GM21360 (cell line): ENCODE measurements around the gene CDK5.
A peak's percentile ranks its signal among the peaks of the same experiment; 100 is the strongest.

Experiments
- ATAC-seq: cut with Tn5 transposase; IDR thresholded peaks from one replicate; pipeline ENCODE4 v1.9.1; 2021; ENCODE audit warnings: mild to moderate bottlenecking, moderate library complexity; ENCODE audit not compliant: unreplicated experiment

Gene CDK5

DNA sequence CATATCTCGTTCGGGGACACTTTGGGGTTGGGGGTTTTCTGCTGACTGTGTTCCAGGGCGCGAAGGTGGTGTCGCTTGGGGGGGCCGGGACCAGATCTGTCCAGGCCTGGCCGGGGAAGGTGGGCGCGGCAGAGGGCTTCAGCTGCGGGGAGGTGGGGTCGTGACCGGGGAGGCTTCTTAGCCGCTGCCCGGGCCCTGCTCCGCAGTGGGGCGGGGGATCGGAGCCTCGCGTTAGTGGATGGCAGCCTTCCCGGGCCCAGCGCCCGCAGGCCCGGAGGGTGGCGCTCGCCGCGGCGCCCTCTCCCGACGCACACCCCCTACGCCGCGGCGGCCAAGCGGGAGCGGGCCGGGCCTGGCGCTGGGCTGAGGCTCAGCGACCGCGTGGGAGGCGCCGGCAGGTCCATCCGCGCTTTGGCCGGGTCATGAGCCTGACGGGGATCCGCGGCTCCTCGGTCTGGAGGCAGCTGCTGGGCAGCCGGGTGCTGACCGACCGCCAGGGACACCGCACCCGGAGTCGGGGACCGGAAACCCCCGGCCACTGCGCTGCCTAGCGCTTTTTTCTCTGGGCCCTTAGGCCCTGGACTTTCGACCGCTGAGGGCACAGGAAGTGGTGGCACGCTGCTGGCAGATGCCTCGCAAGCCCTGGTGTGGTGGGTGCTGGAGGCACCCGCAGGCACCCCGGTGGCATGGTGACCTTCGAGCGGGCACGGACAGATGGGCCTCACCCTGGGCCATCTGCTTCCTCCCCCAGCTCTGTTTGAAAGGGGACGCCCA lies 29.7 kb upstream of the CDK5 start:
- ATAC-seq = no peak

DNA sequence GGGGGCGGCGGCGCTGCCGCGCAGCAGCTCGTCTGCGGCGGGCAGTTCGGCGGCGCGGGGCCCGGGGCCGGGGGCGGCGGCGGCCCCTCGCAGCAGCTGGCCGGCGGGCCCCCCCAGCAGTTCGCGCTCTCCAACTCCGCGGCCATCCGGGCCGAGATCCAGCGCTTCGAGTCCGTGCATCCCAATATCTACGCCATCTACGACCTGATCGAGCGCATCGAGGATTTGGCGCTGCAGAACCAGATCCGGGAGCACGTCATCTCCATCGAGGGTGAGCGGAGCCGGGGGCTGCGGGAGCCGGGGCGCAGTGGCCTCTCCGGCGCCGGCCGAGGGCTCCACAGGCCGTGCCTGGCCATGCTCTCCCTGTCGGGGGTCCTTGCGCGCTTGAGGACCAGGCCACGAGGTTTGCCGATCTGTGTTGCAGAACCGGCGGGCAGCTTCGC lies 29.1 kb upstream of the CDK5 start:
- ATAC-seq = no peak

DNA sequence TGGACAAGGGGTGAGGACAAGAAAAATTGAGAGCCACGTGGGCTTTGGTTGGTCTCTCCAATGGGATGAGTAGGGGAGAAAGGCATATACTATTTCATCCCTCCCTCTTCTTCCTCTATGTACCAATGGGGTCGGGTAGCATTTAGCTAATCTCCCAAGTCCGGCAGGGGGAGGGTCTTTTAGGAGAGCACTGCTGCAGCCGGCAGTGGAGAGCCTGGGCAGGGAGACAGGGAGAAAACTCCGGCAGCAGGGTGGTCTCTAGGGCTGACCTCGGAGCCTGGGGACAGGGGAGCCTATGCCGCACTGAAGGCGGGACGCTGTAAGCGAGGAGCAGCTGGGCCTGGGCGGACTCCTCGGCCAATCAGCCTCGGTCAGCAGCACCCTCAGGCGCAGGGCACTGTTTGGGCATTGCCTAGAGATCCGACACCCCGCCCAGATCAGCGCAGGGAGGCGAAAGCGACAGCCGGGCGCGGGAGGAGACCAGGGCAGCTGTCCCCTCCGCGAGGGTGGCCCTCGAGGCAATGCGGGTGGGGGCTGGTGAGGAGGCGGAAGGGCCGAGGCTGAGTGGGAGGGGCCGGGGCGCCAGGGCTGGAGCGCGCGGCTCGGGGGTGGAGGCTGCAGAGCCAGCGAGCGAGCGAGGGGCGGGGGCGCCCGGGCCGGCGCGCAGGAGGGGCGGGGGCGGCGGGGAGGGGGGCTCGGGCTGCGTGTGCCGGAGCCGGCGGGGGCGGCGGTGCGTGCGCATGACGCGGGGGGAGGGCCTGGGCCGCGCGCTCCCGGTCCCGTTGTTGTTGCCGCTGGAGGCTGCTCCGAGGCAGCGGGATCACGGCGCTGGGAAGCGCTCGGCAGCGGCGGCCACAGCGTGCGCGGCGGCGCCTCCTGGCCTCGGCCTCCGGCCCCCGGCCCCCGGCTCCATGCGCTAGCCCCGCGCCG lies 28.3 kb upstream of the CDK5 start, which contains the start of gene AGAP3:
Gene AGAP3 (plus strand): TSS at position 785 of the 930 bp plus-strand sequence. CDS start 267 bp downstream, outside the sequence.
- ATAC-seq = peak; percentile 33

DNA sequence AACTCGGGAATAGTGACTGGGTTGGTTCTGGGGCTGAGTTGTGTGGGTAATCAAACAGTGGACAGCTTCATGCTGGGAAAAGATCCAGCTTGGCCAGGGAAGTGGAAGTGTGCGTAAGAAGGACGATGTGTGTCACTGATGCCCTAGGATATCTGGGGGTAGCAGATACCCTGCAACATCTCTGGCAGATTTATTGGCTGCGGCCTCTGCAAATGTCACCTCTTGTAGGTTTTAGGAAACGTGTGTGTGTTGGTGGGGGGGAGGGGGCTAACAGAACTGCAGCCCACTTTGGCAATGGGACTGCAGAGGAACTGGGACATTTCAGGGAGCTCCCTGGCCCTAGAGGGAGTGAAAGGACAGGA lies 27.6 kb upstream of the CDK5 start:
- no peak for ATAC-seq

DNA sequence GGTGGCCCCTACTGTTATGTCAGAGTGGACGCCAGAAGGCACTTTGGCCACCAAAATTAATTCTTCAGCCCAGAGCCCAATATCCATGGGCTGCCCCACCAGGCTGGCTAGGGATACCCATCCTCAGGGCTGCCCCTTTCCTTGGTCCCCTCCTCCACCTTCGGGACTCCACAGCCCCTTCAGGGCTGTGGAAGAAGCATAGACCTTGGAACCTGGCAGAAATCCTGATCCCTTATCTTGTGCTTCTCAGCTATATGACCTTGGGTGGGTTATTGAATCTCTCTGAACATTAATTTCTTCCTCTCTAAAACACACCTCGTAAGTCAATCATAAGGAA lies 26.1 kb upstream of the CDK5 start:
- no peak for ATAC-seq

DNA sequence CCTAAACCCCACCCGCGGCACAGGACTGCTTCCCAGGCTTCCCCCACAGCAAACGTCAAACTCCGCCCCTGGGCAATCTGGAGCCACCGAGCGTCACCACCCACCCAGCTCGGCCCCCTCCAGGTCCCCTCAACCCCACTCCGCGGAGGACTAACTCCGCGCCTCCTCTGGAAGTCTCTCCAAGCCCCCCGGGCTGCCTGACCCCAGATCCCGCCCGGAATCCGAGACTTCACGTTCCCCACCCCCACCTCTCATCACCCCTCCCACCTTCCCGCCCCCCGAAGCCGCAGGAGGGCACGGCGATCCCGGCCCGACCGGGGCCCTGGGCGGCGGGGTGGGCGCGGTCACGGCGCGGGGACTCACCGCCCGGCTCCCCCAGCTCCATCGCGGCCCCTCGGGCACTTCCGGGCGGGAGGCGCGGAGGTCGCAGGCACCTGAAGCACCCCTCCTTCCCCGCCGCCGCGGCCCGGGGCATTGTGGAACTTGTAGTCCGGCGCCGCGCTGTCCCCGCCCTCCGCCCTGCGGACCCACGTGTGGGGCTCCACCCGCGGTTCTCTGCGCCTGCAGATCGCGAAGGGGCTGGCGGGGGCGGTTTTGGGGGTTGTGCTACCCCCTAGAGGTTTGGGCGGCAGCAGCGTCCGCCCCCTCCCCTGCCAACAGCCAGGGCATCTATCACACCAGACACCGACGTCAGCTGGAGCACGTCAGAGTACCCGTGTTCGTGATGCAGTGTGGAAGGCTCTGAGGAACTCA lies 25.6 kb upstream of the CDK5 start, which contains the start of gene TMUB1:
Gene TMUB1 (minus strand): TSS at position 423 of the 753 bp plus-strand sequence. CDS start 930 bp downstream, outside the sequence.
- peak; percentile 40 for ATAC-seq

DNA sequence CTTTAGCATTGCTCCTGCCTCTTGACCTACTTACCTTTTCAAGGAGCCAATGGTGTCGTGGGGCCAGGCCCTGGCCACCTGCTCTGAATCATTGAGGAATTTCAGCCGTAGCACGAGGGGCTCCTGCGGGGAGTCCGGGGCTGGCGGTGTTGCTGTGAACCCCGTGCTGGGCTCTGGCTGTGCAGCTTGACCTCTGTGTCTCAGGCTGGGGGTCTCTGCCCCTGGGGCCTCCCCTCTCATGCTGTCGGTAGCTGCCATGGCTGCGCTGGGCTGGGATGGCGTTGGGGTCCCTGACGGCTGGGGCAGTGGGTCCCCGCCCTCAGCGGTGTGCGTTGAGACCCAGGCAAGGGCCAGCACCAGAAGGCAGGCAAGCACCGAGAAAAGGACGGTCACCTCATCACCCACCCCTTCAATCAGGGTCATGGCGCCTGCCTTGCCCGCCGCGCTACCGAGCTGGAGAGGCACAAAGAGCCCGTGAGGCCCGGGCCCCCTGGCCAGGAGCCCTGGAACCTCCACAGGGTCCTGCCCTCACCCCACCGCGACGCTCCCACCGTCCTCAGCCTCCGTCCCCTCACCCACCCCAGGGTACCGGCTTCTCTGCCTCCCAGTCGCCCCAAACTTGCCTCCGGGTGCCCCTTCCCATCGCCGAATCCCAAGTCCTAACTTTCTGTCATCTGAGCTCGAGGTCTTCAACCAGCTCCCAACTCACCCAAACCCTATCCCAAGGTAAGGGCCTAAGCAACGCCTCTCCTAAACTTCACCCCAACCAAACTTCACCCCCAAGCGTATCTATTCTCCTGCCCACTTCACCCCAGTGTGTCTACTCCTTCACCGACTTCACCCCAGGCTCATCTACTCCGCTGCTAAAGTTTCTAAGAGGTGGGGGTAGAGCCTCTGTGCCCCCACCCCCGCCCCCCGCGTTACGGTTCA lies 24.7 kb upstream of the CDK5 start:
- ATAC-seq = no peak

DNA sequence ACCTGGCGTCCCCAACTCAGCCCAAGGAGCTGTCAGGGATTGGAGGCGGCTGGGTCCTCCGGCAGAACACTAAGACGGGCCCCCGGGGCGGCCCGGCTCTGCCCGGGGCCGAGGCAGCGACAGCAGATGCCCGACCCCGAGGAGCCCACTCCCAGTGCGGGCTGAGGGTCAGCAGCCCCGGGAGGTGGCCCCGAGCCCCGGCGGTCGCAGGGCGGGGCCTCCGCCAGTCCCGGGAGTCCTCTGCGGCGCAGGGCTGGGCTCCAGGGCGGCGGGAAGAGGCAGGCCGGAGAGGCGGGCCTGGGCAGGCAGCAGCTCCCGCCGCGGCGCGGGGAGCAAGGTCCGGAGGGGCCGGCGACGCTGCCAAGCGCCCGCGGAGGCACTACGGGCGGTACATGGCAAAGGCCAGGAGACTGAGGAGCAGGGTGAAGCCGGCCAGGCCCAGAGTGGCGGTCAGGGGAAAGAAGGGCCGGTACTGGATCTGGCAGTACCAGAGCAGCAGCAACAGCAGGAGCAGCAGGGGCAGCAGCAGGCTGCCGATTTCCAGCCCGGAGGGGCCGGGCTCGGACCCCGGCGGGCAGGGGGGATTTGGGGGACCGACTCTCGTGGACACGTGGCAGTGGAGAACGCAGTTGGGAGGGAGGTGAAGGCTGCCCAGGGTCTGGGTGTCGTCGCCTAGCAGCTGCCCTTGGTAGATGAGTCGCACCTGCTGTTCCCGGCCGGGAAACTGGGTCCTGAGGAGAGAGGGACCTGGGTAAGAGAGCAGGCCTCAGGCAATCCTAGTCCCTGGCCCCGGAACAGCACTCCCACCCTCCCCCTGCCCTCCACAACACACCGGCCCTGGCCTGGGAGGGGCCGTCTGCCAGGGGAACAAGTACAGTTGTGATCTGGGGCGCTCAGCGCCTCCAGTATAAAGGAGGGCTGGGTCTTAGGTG lies 23.7 kb upstream of the CDK5 start:
- no peak for ATAC-seq

DNA sequence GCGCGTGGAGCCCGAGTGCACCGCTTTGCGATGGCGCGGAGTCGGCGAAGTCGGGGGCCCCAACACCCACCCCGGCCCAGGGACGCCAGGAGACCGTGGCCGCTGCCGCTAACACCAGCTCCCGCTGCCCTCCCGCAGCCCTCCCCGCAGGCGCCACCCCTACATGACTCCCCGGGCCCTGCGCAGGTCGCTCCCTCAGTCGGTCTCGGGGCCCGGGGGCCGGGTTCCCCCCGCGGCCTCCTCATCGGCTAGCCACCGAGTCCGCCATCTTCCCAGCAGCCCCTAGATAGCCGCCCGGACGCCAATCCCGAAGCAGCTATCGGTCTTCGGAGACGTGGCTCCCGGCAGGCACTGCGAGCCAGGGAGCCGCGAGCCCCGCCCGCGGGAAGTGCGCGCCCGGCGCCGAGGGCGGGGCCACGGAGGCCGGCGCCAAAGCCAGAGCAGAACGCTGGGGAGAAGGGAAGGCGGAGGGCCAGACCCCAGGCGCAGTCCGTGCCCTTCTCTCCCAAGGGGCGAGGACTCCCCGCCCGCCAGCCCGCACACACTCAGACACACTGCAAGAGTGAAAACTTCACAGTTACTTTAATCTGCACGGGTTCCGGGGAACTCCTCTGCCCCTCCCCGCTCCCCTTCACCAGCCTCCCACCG lies 22.9 kb upstream of the CDK5 start, which contains the start of gene FASTK:
Gene FASTK (minus strand): TSS at position 288 of the 648 bp plus-strand sequence. CDS start 43 bp downstream, at position 245.
- peak; percentile 75 for ATAC-seq

DNA sequence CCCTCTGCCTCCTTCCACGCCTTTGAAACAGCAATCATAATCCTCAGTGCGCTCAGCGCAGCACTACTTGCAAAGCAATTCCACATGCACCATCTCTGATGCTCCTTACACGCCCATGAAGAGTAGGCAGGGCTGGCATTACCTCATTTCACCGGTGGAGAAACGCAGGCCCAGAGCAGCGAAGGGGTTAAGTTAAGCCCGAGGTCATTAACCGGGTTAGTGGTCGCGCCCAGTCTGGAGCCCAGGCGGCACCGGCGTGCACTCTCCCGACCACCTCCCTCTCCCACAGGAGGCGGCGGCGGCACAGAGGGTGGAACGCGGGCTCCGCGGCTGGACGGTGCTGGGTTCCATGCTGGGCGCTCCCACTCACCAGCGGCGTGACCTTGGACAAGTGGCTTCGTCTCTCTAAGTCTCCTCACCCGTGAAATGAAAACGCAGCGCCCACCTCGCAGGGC lies 22.4 kb upstream of the CDK5 start:
- no peak for ATAC-seq

DNA sequence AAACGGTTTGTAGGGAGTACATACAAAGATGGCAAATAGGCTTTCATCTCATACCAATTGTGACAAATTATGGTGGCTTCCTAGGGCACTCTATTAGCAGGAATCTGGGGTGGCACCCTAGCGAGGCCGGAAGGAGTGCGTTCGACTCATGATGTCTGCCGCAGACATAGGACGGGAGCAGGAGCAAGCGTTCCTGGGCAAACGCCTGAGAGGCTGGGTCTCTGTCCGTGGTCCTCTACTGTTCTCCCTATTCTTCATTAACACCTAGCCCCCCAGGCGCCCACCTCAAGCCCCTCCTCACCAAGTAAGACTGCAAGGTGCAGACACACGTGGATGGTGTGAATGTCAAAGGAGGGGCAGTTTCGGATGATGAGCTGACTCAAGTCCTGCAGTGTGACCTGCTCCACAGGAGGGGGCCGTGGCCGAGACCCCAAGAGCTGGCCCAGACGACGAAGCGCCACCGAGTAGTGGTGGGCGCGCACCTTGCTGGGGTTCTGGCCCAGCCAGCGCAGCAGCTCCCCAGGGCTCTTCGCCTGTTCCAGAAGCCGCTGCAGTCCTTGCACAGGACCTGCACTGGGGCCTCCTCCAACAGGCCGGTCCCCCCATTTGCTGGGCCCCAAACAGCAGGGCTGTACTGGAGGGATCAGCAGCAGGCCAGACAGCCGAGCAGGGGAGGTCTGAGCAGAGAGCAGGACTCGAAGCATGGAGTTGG lies 21.7 kb upstream of the CDK5 start:
- no peak for ATAC-seq

DNA sequence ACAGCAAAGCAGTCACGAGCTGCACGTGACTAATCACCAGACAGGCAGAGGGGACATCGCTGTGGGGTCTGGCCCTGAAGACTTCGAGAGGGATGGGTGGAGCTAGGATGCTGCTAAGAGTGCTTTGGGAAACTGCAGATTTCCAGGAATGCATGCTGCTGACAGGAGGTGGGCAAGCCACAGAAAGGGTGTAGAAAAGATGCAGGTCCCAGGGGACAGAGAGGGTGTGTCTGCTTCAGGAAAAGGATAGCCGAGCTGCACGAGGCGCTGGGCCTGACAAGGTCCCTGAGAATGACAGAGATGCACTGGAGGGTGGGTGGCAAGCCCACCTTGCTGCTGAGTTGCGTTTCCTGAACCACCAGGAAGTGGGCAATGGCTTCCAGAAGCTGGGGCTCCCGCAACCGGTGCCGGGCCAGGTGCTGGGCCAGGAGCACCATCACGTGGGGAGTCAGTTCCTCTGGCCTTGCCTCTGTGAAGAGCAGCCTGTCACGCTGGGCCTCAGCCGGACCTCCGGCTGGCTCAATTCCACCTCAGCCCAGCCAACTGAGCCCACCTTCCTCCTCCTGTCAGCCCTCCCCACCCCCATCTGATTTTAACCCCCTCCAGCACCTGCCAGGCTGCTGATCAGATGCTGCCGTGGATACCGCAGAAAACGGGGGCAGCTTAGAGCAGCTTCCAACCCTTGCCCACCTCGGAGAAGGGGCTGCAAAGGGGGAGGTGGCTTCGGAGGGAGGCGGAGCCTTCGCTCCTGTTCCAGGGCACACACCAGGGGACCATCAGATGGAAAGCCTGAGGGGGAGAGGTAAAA lies 20.7 kb upstream of the CDK5 start:
- ATAC-seq = no peak

DNA sequence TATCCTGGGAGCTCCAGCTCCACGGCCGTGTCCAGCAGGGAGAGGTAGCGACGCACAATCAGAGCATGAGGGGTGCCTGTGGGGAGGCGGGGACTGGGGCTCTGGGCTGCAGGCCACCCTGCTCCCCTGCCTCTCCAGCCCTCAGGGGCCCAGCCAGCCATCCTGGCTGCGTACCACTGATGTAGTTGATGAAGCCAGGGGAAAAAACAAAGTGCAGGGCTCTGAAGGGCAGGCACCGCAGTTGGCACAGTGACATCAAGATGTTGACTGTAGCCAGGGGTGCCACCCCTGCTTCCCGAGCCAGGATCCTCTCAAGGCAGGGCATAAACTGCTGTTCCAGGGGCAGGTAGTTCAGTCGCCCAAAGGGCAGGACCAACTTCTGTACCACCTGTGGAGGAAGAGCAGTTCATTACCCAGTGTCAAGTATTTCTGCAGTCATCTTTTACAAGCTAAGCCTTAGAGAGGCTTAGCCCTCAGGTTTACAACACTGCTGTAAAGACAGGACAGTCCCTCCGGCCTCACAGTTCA lies 20.1 kb upstream of the CDK5 start:
- no peak for ATAC-seq

DNA sequence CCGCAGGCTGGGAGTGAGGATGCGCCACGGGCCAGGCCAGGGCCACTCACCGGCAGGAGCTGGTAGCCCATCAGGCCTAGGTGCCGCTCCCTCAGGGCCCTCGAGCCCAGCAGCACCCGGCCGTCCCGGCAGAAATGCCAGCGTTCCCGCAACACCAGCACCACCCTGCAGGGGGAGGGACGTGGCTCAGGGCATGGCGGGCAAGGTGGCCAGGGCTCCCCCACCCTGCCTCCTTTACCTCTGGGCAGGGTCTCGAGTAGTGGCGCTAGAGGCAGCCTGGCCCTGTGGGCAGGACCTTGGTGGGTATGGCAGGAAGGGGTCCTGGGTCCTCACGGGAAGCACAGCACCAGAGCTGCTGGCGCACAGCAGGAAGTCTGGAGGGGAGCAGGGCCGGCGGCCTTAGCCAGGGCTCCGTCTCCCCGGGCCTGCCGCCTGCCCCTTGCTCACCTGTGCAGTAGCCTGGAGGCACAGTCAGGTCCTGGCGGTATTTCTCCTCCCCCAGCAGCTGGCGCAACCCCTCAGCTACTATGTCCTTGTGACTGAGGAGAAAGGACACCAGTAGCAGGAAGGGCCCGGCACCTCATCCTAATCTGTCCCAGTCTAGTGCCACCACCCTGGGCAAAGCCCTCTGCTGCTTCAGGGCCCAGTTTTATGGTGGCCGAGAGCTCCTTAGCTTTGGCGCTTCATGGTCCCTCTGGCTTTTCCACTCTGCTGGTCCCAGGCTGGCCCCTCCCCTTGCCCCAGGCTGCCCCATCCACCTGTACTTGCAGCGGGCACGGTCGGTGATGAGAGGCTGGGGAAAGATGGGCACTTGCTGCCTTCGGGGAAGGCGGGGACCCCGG lies 19.4 kb upstream of the CDK5 start:
- ATAC-seq = no peak

DNA sequence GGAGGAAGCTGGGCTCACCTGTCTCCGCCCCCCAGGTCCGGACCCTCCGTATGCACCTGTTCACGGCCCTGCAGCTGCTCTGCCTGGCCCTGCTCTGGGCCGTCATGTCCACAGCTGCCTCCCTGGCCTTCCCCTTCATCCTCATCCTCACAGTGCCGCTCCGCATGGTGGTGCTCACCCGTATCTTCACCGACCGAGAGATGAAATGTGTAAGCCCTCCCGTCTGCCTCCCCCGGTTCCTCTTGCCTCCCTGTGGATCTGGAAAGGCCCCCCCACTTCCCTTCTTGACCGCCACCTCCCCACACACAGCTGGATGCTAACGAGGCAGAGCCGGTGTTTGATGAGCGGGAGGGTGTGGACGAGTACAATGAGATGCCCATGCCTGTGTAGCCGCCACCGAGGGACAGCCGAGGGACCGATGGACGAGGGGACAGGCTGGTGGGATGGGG lies 18.3 kb upstream of the CDK5 start:
- ATAC-seq = no peak

DNA sequence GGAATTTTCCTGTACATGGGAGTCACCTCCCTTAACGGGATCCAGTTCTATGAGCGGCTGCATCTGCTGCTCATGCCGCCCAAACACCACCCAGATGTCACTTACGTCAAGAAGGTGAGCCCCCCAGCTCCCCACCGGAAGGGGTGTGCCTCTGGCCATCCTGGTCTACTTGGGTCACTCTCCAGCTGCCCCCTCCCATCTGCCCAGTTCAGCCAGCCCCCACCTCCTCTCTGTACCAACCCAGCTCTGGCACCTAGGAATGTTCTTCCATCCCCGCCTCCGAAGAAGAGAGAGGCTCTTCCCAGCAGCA lies 17.9 kb upstream of the CDK5 start:
- ATAC-seq = no peak
